RWPE1 (cell line): ENCODE data around the gene ESRRG.

Source experiments
- CTCF ChIA-PET: fragments of 350-600 bp; sonication (Branson Sonifier 250); formaldehyde crosslinking; extraction: SDS; loops from one replicate; lab custom pipeline; 2021; lab: Yijun Ruan, JAX
- POLR2A ChIA-PET: fragments of 400-600 bp; formaldehyde crosslinking; extraction: SDS; loops from one replicate; lab custom pipeline; 2020; ENCODE audit warnings: antibody characterized with exemption; ENCODE audit not compliant: low non-redundant PET; lab: Yijun Ruan, JAX
- DNase-seq: peaks from one replicate; pipeline ENCODE4 v3.0.0; 2012; ENCODE audit warnings: low spot score
- H3K27ac ChIP-seq: fragments of 450-650 bp; 2 replicates; pipeline ENCODE4 v1.5.1; 2017
- CTCF ChIP-seq: fragments of 450-650 bp; conservative IDR thresholded peaks from 2 replicates; pipeline ENCODE4 v1.5.1; 2017; ENCODE audit warnings: low read depth, mild to moderate bottlenecking

The ESRRG gene

GRCh38 chr1:216700779-216701178, 22.4 kb downstream of the ESRRG start:
- no peak for DNase-seq
- ChIA-PET CTCF (interaction anchor here (0.7 kb wide), 2 partner anchors 21 to 39 kb away, joined by 3 read pairs; no protein-coding TSS in a partner anchor), POLR2A (no interaction called here)
- TF ChIP-seq CTCF = no peak
- H3K27ac ChIP-seq = no peak overlapping the region

GRCh38 chr1:216691710-216692109, 31.5 kb downstream of the ESRRG start:
- H3K27ac ChIP-seq = no peak overlapping the region
- CTCF ChIA-PET = interaction anchor here (0.6 kb wide), 2 partner anchors 89 to 136 kb away, joined by 3 read pairs; no protein-coding TSS in a partner anchor

GRCh38 chr1:216690603-216691002, 32.6 kb downstream of the ESRRG start:
- DNase-seq = no peak
- TF ChIP-seq CTCF = no peak
- CTCF ChIA-PET = interaction anchor here (0.6 kb wide), 1 partner anchor 1349 kb away, joined by 4 read pairs; no protein-coding TSS in a partner anchor
- H3K27ac ChIP-seq = no peak overlapping the region
- POLR2A ChIA-PET = no interaction called here

More at GRCh38 chr1:216691710-216692109, 31.5 kb downstream of the ESRRG start:
- no peak for DNase-seq
- POLR2A ChIA-PET = no interaction called here
- no peak for TF ChIP-seq CTCF

GRCh38 chr1:216688127-216688657, 35.0 kb downstream of the ESRRG start:
- ChIA-PET CTCF (no interaction called here), POLR2A (no interaction called here)
- no peak for TF ChIP-seq CTCF

GRCh38 chr1:216686860-216687766, 36.1 kb downstream of the ESRRG start:
- TF ChIP-seq CTCF = no peak

More at GRCh38 chr1:216688127-216688657, 35.0 kb downstream of the ESRRG start:
- no peak overlapping the region for H3K27ac ChIP-seq
- no peak for DNase-seq

GRCh38 chr1:216682752-216683151, 40.5 kb downstream of the ESRRG start:
- no peak overlapping the region for H3K27ac ChIP-seq
- TF ChIP-seq CTCF = no peak
- CTCF ChIA-PET = no interaction called here
- POLR2A ChIA-PET = no interaction called here
- DNase-seq = no peak

More at GRCh38 chr1:216686860-216687766, 36.1 kb downstream of the ESRRG start:
- CTCF ChIA-PET = no interaction called here
- no peak for DNase-seq
- no peak overlapping the region for H3K27ac ChIP-seq
- POLR2A ChIA-PET = no interaction called here
